Fibroblast of the aortic adventitia (primary cell): Measurements from ENCODE around the gene JARID2. TPM values are rescaled to one million over a fixed set of nuclear protein-coding genes. Genes with fewer than 3 reads are reported as not detected.

Experiments
- DNase-seq: peaks from one replicate; pipeline ENCODE4 v3.0.0-alpha.2; 2010; ENCODE audit warnings: low read depth
- H3K4me3 ChIP-seq: 2 replicates; pipeline ENCODE4 v1.5.1; 2011; ENCODE audit warnings: low read depth, mild to moderate bottlenecking, control low read depth, low read length, moderate library complexity
- CTCF ChIP-seq: IDR thresholded peaks from 2 replicates; pipeline ENCODE4 v1.5.1; 2011; ENCODE audit warnings: mild to moderate bottlenecking, low read length, control low read depth, inconsistent platforms; ENCODE audit not compliant: insufficient read depth
- total RNA-seq: library from RNA; depleted of rRNA; stranded (reverse); fragments of >200 nt; gene quantifications from 2 replicates; pipeline ENCODE4 v1.2.3, GENCODE V29; 2012; ENCODE audit warnings: low replicate concordance

The JARID2 gene
- total RNA-seq, 1 donor: 8.3 TPM

GRCh38 chr6:15382712-15383111 is 136.8 kb downstream of the JARID2 start:
- DNase-seq: no peak
- no peak for TF ChIP-seq CTCF
- no peak overlapping the region for H3K4me3 ChIP-seq

- H3K4me3 ChIP-seq: no peak overlapping the region
- no peak for DNase-seq
- TF ChIP-seq CTCF: no peak
Measured at GRCh38 chr6:15384901-15385300, 139.0 kb downstream of the JARID2 start.

- no peak for DNase-seq
- no peak overlapping the region for H3K4me3 ChIP-seq
- TF ChIP-seq CTCF: no peak
Measured at GRCh38 chr6:15385521-15385920, 139.7 kb downstream of the JARID2 start.

- no peak for TF ChIP-seq CTCF
- no peak overlapping the region for H3K4me3 ChIP-seq
- DNase-seq: no peak
Measured at GRCh38 chr6:15386110-15386755, 140.4 kb downstream of the JARID2 start.

GRCh38 chr6:15386756-15387112 is 140.9 kb downstream of the JARID2 start:
- DNase-seq: no peak
- TF ChIP-seq CTCF: no peak
- H3K4me3 ChIP-seq: no peak overlapping the region

- no peak for TF ChIP-seq CTCF
- no peak overlapping the region for H3K4me3 ChIP-seq
- no peak for DNase-seq
Measured at GRCh38 chr6:15387118-15387517, 141.2 kb downstream of the JARID2 start.
